HUDEP-2 (cell line): Measurements from ENCODE around the gene TSC1.

Source experiments
- DNase-seq, 76 experiments: peaks; one replicate each; lab custom pipeline; 2025; ENCODE audit not compliant: unreplicated experiment in 76 of 76; lab: John Stamatoyannopoulos, UW

The TSC1 gene

DNA sequence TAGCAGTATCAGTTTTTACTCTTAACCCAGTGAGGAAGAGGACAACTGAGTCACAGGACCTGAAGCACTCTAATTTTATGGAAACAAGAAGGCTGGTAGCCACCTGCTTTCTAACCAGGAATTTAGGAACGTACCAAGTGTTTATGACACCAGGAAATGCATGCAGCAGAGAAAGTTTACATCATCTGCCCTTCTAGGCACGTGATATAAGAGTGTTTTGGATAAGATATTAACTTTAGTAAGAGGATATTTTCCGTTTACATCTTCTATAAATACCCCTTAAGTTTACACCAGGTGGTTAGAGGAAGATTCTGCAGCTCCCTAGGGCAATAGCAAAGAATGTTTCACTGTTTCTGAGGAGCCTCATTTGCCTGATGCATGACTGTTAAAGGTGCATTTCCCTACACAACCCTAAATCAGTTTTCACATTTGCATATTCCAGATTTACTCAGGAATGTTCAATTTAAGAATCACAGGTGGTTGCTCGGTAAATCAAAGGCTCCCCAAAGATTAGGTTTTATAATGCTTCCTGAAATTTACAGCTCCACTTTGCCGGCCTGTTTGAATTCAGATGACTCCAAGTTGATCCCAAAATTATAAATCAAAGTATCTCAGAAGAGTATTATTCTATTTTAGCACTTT is 1.8 kb downstream of the TSC1 start:
- no peak for DNase-seq

DNA sequence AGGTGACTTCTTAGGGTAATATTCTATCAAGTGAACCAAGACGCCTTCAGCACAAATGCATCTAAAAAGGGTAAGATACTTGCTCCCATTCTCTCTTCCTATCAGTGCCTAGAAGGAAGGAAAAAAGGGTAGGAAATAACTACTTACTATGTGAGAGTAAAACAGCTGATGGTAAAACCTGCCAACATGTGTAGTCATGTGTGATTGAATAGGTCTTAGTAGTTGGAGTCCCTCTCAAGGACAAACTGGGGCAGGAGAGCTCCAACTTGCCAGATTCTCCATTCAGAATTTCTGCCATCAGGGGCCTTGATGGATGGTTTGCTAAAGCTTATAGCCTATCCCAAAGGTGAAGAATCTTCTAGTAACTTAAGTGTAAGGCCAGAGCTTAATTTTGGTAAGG is 5.2 kb downstream of the TSC1 start:
- DNase-seq: no peak

DNA sequence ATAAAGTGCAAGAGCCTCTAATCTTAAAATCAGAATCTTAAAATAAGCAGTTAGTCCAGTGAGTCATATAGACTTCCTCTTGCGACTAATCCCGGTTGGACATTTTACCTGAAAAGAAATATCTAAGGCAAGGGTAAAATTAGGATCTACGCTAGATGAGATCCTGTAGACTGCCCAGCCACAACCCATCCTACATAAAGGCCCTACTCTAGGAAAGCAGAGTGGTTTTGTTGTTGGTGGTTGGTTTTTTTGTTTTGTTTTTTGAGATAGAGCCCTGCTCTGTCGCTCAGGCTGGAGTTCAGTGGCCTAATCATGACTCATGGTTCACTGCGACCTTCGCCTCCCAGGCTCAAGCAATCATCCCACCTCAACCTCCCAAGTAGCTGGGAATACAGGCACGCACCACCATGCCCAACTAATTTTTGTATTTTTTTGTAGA is 6.9 kb downstream of the TSC1 start:
- DNase-seq: no peak

DNA sequence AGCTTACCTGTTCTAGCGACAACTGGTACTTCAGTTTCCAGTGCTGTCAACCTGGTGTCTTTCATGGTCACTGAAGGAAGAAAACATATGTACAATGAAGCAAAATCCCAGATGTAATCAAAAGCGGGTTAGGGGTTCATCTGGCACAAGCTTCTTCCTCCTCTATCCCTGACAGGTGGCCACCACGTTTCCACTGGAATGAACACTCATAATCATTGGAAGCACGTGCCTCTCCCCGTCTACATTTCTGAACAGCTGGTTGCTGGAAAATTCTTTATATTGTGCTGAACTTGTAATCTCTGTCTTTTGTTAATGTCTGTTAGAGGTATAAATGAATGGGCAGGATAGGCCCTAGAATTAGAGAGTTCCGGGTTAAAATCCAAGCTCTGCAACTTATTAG is 9.4 kb downstream of the TSC1 start:
- DNase-seq: no peak

DNA sequence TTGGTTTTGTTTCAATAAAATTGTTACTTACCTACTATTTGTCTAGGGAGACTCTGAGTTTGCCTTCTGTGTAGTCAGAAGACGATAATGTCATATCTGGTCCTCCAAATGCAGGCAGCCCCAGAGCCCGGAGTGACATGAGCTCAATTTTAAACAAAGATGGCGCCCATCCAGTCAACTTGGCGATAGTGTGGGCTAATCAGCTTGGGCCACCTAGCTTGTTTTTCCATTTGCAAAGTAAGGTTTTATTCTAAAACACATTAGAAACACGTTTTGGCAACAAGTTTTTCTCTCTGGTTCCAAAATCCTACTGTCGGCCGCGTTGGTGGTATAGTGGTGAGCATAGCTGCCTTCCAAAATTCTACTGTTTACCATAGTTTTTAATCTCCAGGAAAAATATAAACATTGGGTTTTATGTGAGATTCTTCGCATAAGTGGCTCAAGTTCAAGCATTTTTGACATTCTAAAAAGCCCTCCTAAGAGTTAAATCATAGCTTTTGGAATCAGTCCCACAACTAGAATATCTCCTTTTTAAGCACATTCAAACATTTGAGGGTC is 13.2 kb downstream of the TSC1 start:
- DNase-seq: no peak

DNA sequence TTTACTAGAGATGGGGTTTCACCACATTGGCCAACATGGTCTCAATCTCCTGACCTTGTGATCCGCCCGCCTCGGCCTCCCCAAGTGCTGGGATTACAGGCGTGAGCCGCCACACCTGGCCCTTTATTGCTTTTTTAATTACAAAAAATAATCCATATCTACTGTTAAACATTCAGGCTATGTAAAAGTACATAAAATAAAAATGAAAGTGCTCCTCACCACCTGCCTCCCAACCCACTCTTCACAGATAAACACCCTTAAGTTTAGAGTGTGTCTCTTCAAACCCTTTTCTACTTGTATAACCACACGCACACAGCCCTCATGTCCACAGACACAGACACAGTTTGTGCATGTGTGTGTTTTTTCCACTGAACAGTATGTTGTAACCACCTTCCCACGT is 16.7 kb downstream of the TSC1 start:
- no peak for DNase-seq

DNA sequence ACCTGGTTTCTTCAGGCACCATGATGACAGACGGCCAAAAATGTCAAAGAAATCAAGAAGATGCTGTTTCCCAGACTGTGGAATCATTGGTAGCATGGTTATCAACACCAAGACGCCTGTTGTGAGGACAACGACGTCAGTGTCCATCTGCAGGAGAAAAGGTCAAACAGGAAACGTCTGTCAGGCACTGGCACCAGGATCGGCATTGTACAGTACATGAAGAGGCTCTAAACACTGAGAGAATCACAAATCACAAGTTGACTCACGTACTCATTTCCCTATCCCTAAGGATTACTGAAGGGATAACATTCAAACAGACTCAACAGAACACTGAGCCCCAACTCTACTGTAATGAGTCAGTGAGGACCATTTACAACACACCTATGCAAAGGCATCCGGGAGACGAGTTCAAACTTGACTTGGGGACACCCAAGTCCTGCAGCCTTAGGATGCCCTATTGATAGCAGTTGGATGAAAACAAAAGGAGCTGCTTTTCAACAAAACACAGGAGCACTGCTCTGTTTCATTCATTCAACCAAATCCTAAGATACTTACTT is 21.0 kb downstream of the TSC1 start:
- no peak for DNase-seq

DNA sequence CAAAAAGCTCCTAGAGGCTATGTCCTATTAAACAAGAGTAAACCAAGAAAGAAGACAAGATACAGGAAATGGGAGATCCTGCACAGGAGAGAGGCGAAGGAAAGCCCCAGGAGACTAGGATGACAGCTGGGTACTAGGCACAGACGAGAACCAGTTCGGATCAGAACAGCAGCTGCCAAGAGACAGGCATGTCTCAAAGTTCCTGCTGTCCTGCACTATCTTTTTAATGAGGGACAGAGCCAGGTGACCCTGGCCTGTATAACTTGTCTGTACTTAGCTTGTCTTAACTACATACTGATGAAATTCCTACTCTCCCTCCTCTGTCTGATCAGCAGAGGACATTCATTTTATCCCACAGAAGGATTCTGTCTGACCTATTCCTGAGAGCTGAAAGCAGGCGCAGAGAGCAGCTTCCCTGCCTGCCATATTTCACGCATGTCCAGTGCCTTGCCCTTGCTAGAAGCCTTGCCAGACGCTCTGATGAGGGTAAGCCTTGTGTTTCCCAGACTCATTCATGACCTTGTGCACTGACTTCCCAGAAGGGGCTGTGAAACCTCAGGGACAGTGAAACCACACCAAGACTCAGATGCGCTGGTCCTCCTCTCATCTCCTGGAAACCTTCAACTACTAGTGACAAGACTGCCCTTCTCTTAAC is 24.7 kb downstream of the TSC1 start:
- DNase-seq: no peak

DNA sequence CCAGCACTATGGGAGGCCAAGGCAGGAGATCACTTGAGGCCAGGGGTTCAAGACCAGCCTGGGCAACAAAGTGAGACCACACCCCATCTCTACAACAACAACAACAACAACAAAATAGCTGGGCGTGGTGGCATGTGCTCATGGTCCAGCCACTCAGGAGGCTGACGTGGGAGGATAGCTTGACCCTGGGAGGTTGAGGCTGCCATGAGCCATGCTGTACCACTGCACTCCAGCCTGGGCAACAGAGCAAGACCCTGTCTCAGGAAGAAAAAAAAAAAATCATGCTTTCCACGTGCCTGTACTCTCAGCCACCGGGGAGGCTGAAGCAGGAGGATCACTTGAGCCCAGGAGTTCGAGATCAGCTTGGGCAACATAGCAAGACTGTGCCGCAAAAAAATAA is 29.5 kb downstream of the TSC1 start:
- no peak for DNase-seq

DNA sequence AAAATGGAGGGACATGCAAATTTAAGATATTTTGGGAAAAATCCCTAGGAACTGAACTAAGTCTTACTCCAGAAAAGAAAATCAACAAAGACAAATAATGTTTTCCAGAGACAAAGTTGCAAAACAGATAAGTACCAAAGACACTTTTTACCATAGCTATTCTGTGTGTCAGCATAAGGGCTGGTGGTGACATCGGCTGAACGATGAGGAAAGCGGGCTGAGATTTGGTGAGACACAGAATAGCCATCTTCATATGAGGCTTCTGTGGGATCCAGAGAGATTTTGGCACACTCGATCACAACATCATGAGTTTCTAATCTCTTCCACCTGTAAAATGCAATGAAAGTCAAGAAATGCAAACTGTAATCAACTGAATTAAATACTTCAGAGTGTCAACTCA is 32.3 kb downstream of the TSC1 start:
- no peak for DNase-seq

DNA sequence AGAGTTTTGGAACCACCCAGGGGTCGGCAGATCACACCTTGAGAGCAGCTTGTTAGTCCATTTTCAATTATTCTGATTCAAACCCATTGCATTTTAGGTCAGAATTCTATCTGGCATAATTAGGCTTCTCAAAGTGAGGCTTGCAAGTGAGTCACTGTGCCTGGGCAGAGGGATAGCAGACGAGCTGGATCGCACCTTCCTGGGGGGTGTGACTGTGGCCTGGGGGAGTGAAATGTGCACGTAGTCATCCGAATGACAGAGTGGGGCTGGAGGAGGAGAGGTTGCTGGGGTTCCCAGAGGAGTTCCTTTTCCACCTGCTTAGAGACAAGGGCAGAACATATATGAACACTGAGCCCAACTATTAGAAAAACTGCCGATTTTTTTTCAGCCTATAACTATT is 34.0 kb downstream of the TSC1 start:
- DNase-seq: no peak

DNA sequence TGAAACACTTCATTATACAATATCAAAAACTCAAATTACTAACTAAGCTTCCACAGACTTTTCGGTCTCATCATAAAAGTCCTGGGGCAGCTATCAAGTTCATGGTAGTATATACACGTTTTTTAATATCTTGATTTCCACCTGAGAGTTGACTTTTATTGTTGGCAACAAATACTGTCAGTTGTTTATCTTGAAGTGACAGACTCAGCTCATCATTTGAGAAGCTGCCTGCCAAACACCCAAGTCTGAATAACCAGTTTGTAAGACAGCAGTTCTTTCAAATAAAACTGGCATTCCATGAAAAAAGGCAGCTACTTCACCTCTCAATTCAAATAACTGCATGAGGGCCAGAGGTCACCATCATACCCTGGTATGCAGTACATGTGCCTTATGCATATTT is 35.1 kb downstream of the TSC1 start:
- peak in 7 of 76 experiments; percentile 2 to 27 (median 20) for DNase-seq

DNA sequence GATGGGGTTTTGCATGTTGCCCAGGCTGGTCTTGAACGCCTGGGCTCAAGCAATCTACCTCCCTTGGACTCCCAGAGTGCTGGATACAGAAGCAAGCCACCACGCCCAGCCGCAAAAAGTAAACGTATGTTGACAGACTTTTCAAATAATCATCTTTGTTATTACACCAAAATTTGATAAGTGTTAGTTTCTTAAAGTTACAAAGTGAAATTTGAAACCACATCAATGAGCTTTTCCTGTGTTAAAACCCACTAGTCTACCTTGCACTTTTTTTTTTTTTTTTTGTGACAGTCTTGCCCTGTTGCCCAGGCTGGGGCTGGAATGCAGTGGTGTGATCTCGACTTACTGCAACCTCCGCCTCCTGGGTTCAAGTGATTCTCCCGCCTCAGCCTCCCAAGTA is 35.8 kb downstream of the TSC1 start:
- no peak for DNase-seq

DNA sequence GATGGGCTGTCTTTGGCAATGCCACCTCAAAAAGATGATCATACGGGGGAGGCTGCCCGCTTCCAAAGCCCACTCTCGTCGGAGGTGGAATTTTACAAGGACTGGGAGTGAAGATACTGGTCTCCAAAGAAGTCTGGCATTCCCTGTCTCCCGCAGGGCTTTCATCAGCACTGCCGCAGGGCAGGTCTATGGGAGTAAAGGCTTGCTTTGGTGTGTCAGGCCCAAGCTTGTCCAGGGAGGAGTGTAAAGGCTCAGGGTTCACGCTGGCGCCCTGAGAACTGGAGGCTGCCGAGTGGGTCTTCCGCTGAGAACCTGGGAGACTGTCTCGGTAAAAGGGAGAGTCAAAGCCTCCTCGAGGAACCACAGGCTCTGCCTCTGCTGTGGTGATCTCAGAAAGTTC is 38.7 kb downstream of the TSC1 start:
- no peak for DNase-seq

DNA sequence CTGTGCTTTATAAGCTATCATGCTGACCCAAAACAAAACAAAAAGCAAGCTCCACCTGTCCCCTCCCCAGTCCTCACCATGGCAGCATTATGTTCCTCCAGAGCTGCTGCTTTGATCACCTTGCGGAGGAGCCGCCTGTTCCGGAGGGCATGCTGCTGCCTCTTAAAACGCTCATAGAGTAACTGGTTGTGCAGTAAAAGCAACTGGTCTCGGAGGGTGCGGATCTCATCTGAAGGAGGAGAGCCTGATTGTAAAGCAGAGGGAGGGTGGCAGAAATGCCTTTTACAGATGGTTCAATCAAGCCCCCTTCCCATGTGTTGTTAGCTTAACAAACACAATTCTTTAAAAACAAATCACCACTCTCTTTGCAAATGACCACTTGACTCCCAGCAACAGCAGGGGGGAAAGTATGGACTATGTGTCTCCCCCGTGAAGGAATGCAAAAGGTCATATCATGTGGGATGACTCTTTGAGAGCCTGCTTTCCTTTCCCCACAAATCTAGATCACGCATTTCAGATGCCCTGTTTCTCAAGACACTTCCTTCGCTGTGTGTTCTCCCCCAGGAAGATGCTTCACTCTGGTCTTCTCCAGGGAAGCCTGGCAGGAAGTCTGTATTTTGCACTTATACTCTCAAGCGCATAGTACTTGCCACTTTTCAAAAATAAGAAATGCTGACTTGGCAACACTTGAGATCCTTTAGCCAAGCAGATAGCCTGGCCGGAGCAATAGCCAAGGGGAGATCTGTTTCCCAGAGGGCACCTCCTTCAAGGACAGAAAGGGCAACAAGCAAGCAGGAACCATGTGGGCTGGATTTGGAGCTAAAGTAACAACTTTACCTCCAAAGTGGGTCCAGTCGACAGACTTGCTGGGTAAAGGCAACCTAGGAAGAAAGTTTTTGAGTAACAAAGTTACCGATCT is 40.6 kb downstream of the TSC1 start:
- no peak for DNase-seq

DNA sequence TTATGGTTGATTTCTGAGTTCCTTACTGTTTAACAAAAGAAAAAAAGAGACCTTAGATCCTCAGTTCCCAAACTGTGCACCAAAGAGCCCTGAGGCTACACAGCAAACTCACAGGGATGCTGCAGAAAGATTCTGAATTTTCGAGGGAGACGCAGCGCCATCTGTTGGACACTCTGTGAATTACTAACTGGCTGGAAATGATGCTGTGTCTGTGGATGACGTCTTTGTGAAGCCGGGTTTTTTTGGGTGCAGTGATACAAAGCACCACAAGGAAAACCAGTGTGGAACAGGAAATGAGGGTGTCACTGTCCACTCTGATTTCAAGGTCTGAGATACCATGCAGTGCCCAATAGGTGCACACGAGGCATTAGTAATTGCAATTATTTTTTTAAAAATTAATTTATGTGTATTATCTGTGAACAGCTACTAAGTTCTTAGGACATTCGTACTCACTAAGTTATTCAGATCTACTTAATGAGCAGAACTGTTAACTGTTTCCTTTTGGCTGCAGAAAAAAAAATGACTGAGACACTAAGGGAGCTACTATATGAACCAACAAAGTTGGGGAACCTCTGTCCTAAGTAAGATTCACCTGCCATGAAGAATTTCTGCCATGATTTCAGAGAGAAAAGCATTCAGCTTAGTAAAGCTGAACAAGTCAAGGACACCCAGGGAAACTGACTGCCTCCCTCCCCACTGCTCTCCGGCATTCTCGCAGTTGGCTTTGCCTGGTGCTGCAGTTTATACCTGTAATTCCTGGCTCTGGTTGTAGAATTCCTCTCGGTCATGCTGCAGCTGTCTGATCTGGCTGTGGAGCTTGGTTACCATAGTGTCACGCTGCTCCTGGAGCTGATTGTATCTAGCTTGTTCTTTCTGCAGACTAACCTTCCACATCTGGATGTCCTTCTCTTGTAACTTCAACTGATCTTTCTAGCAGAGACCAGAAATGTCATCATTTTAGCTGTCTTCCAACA is 42.3 kb downstream of the TSC1 start:
- peak in 69 of 76 experiments; percentile 9 to 79 (median 55) for DNase-seq

DNA sequence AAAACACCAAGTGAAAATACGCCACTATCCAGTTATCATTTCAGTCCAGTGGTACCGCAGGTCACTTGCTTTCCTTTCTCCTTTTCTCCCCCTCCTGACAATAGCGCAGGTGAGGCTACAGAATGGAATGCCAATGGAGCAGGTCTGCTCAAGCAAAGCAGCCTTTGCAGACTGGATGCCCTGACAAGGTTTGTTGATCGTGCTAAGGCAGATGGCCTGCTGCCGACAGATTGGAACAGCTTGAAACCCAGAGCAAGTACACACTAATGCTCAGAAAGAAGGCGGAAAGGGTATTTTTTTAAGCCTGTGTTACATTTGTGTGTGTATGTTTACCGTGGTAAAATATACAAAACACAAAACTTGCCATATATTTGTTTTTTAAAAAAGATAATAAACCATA is 46.4 kb downstream of the TSC1 start:
- DNase-seq: no peak

DNA sequence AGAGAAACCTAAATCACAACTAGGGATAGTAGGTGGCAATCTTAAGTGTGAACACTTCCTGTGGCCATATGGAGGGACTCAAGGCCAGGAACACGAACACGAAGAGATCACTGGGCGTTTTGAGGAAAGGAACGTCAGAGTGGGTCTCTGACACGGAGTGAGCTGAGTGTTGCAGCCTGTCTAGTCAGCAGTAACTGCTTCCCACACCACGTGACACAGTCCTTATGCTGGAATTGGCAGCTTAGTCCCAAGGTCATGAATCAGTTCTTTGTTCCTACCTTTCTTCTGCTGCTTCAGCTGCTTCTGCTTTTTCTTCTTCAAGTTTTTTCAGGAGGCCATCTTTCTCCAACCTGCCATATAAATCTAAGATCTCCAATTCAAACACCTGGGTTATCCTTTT is 47.5 kb downstream of the TSC1 start:
- no peak for DNase-seq

DNA sequence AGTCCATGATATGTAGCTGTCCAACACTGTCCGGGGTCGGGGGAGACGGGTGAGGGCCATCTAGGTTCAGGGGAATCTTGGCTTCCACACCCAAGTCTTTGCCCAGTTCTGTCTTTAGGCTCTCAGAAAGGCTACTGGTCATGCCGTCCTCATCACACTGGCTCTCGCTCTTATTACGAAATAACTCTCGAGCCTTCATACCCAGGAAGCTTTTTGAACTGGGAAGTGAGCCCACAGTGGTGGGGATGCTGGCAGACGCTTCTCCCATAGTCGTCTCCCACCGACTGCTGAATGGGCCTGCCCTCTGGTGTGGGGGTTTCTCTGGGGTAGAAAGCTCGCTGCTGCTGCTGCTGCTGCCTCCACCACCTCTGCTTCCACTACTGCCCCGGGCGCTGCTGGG is 48.2 kb downstream of the TSC1 start:
- no peak for DNase-seq
